Suprapubic skin (tissue), 4 donors: ENCODE results near the gene SERPINA9. TPM values are rescaled to one million over a fixed set of nuclear protein-coding genes. Genes with fewer than 3 reads are reported as not detected.

Source experiments
- DNase-seq, 2 donors: peaks; one replicate each; pipeline ENCODE4 v3.0.0-alpha.2; 2019; ENCODE audit warnings: low spot score in 2 of 2
- H3K27ac ChIP-seq: fragments of 200-600 bp; sonication (generic); one replicate; pipeline ENCODE4 v1.5.1; 2019
- H3K27me3 ChIP-seq: fragments of 200-600 bp; sonication (generic); one replicate; pipeline ENCODE4 v1.5.1; 2019
- H3K36me3 ChIP-seq: fragments of 200-600 bp; sonication (generic); one replicate; pipeline ENCODE4 v1.5.1; 2019
- H3K4me1 ChIP-seq: fragments of 200-600 bp; sonication (generic); one replicate; pipeline ENCODE4 v1.5.1; 2019
- H3K4me3 ChIP-seq: fragments of 200-600 bp; sonication (generic); one replicate; pipeline ENCODE4 v1.5.1; 2019; ENCODE audit warnings: mild to moderate bottlenecking
- H3K9me3 ChIP-seq: fragments of 200-600 bp; sonication (generic); one replicate; pipeline ENCODE4 v1.5.1; 2019
- EP300 ChIP-seq: sonication (generic); formaldehyde crosslinking; IDR thresholded peaks from one replicate; pipeline ENCODE4 v1.6.1; 2017; ENCODE audit warnings: antibody characterized with exemption
- POLR2A ChIP-seq, 2 donors: fragments of 450-650 bp; IDR thresholded peaks; one replicate each; pipeline ENCODE4 v1.6.1; 2017; ENCODE audit warnings: antibody characterized with exemption in 2 of 2, mild to moderate bottlenecking in 2 of 2, moderate library complexity in 2 of 2
- POLR2AphosphoS5 ChIP-seq, 3 donors: sonication (generic); formaldehyde crosslinking; IDR thresholded peaks; one replicate each; pipeline ENCODE4 v1.6.1; 2017; ENCODE audit warnings: antibody characterized with exemption in 3 of 3
- WGBS: methylation state at CpG from one replicate; pipeline ENCODE4 v1.1.5; 2018; 5-methylcytosine and 5-hydroxymethylcytosine counted together
- total RNA-seq, 4 donors: library from RNA; depleted of rRNA; stranded (reverse); fragments of >200 nt; gene quantifications; one replicate each; pipeline ENCODE4 v1.1.0, GENCODE V29; 2016
- TF ChIP-seq, protein P1 (sequence below), 2 donors: fragments of 200-600 bp in 1 of 2; fragments of 450-650 bp in 1 of 2; sonication (generic) in 1 of 2; IDR thresholded peaks; one replicate each; pipeline ENCODE4 v1.5.1; 2016 to 2019; ENCODE audit warnings: antibody characterized with exemption in 2 of 2, mild to moderate bottlenecking in 1 of 2, moderate library complexity in 1 of 2

Gene SERPINA9
- total RNA-seq, 4 donors from 2014 or later: 1.8 to 11.0 (median 6.2) TPM

GRCh38 chr14:94451826-94452225 lies 24.2 kb downstream of the SERPINA9 start:
- no peak for DNase-seq
- Histone ChIP-seq H3K9me3 (no peaks in the 10 kb centered on the region), H3K27ac (no peak overlapping the region), H3K4me1 (peaks cover 10% of the 10 kb centered on the region), H3K4me3 (no peak overlapping the region), H3K27me3 (peaks cover 6% of the 10 kb centered on the region), H3K36me3 (no peaks in the 10 kb centered on the region)
- 47% methylated on average over 3 of the region's 3 CpGs for WGBS
- no peak for TF ChIP-seq POLR2A (IDR thresholded peaks at IDR 0.05)
- TF ChIP-seq, protein P1, sequence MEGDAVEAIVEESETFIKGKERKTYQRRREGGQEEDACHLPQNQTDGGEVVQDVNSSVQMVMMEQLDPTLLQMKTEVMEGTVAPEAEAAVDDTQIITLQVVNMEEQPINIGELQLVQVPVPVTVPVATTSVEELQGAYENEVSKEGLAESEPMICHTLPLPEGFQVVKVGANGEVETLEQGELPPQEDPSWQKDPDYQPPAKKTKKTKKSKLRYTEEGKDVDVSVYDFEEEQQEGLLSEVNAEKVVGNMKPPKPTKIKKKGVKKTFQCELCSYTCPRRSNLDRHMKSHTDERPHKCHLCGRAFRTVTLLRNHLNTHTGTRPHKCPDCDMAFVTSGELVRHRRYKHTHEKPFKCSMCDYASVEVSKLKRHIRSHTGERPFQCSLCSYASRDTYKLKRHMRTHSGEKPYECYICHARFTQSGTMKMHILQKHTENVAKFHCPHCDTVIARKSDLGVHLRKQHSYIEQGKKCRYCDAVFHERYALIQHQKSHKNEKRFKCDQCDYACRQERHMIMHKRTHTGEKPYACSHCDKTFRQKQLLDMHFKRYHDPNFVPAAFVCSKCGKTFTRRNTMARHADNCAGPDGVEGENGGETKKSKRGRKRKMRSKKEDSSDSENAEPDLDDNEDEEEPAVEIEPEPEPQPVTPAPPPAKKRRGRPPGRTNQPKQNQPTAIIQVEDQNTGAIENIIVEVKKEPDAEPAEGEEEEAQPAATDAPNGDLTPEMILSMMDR (IDR thresholded peaks at IDR 0.05): no peak
- TF ChIP-seq EP300: no peak
- TF ChIP-seq POLR2AphosphoS5 (IDR thresholded peaks at IDR 0.05): no peak

- WGBS: 61% methylated on average over 8 of the region's 8 CpGs
- no peak for DNase-seq
- Histone ChIP-seq H3K36me3 (no peaks in the 10 kb centered on the region), H3K4me3 (no peak overlapping the region), H3K27me3 (peaks cover 6% of the 10 kb centered on the region), H3K9me3 (no peaks in the 10 kb centered on the region), H3K4me1 (peaks cover 10% of the 10 kb centered on the region), H3K27ac (no peak overlapping the region)
- TF ChIP-seq EP300 (no peak), POLR2A (IDR thresholded peaks at IDR 0.05) (no peak), POLR2AphosphoS5 (IDR thresholded peaks at IDR 0.05) (no peak)
- TF ChIP-seq, protein P1 (IDR thresholded peaks at IDR 0.05): no peak
These were observed 24.8 kb downstream of the SERPINA9 start for GRCh38 chr14:94451091-94451771.

- Histone ChIP-seq H3K4me3 (no peak overlapping the region), H3K27me3 (peaks cover 6% of the 10 kb centered on the region)
- TF ChIP-seq POLR2A (IDR thresholded peaks at IDR 0.05) (no peak), EP300 (no peak), POLR2AphosphoS5 (IDR thresholded peaks at IDR 0.05) (no peak)
- TF ChIP-seq, protein P1 (IDR thresholded peaks at IDR 0.05): no peak
These were observed 25.3 kb downstream of the SERPINA9 start for GRCh38 chr14:94450722-94451090.

GRCh38 chr14:94449930-94450329 lies 26.1 kb downstream of the SERPINA9 start:
- Histone ChIP-seq H3K4me3 (no peak overlapping the region), H3K36me3 (no peaks in the 10 kb centered on the region), H3K27ac (no peak overlapping the region), H3K27me3 (peaks cover 6% of the 10 kb centered on the region), H3K9me3 (no peaks in the 10 kb centered on the region), H3K4me1 (peaks cover 10% of the 10 kb centered on the region)
- 64% methylated on average over 6 of the region's 6 CpGs for WGBS
- TF ChIP-seq EP300 (no peak), POLR2AphosphoS5 (IDR thresholded peaks at IDR 0.05) (no peak), POLR2A (IDR thresholded peaks at IDR 0.05) (no peak)
- TF ChIP-seq, protein P1 (IDR thresholded peaks at IDR 0.05): no peak
- DNase-seq: no peak

More at GRCh38 chr14:94450722-94451090, 25.3 kb downstream of the SERPINA9 start:
- 69% methylated on average over 3 of the region's 3 CpGs for WGBS
- no peaks in the 10 kb centered on the region for H3K9me3 ChIP-seq
- H3K27ac ChIP-seq: no peak overlapping the region
- no peaks in the 10 kb centered on the region for H3K36me3 ChIP-seq
- H3K4me1 ChIP-seq: peaks cover 10% of the 10 kb centered on the region
- no peak for DNase-seq

GRCh38 chr14:94448071-94448808 lies 27.8 kb downstream of the SERPINA9 start:
- peaks cover 10% of the 10 kb centered on the region for H3K4me1 ChIP-seq
- H3K27ac ChIP-seq: no peak overlapping the region
- TF ChIP-seq POLR2A (IDR thresholded peaks at IDR 0.05) (no peak), EP300 (no peak), POLR2AphosphoS5 (IDR thresholded peaks at IDR 0.05) (no peak)
- TF ChIP-seq, protein P1 (IDR thresholded peaks at IDR 0.05): no peak
- H3K4me3 ChIP-seq: no peak overlapping the region
- WGBS: 38% methylated on average over 14 of the region's 14 CpGs
- no peak for DNase-seq
- H3K9me3 ChIP-seq: no peaks in the 10 kb centered on the region
- peaks cover 3% of the 10 kb centered on the region for H3K27me3 ChIP-seq
- no peaks in the 10 kb centered on the region for H3K36me3 ChIP-seq
